IPS-18c (cell line): ENCODE results near the gene ITGAD.

Experiments
- H3K4me3 ChIP-seq: 2 replicates; pipeline ENCODE4 v1.7.0; 2013; ENCODE audit warnings: low read depth, mild to moderate bottlenecking, low read length, moderate library complexity; ENCODE audit not compliant: insufficient read depth
- H3K9me3 ChIP-seq: one replicate; pipeline ENCODE4 v1.6.1; 2013; ENCODE audit warnings: mild to moderate bottlenecking, low read length, moderate library complexity; ENCODE audit not compliant: control insufficient read depth, insufficient read depth

The ITGAD gene

DNA sequence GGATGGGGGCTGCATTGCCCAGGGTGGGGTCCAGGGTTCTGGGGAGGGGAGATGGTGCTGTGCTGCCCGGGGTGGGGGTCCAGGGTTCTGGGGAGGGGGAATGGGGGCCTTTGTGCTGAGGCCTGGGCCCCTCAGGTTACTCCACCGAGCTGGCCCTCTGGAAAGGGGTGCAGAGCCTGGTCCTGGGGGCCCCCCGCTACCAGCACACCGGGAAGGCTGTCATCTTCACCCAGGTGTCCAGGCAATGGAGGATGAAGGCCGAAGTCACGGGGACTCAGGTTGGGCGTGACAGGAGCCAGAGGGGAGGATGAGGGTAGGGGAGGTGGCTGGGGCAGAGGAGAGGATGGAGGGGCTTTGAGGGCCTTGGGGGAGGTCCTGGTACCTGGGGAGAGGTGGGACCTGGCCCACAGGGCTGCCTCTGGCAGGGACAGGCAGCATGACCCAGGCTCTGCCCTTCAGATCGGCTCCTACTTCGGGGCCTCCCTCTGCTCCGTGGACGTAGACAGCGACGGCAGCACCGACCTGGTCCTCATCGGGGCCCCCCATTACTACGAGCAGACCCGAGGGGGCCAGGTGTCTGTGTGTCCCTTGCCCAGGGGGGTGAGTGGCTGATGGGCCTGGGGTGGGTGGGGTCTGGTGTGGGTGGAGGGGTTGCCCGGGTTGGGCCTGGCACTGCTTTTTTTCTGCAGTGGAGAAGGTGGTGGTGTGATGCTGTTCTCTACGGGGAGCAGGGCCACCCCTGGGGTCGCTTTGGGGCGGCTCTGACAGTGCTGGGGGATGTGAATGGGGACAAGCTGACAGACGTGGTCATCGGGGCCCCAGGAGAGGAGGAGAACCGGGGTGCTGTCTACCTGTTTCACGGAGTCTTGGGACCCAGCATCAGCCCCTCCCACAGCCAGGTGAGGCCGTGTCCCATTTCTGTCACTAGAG, 30.4 kb upstream of the ITGAD start:
- Histone ChIP-seq H3K9me3 (no peaks in the 10 kb centered on the region), H3K4me3 (no peak overlapping the region)

DNA sequence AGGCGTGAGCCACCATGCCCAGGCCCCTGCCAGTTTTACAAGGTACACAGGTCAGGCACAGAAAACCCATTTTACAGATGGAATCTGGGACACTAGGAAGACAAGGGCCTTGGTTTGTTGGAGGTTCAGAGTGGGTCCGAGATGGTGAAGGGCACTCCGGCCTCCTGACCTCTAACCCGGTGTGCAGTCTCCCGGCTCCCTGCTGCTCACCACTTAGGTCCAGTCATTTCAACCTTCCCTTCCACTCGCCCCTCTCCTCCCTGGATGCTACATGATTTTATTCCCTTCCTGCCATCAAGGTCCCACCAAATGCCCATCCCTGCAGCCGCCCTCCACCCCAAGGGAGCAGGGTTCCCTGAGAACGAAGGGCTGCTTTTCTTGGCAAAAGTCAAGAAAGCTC, 29.4 kb upstream of the ITGAD start:
- Histone ChIP-seq H3K9me3 (no peaks in the 10 kb centered on the region), H3K4me3 (no peak overlapping the region)

DNA sequence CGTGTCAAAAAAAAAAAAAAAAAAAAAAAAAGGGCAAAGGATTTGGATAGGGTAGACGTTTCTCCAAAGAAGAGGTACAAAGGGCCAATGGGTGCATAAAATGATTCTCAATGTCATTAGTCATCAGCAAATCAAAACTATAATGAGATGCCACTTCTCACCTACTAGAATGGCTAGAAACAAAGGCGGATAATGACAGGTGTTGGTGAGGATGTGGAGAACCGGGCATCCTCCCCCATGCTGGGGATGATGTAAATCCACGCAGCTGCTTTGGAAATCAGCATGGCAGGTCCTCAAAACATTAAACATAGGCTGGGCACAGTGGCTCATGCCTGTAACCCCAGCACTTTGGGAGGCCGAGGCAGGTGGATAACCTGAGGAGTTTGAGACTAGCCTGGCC, 28.7 kb upstream of the ITGAD start:
- H3K4me3 ChIP-seq = no peak overlapping the region

DNA sequence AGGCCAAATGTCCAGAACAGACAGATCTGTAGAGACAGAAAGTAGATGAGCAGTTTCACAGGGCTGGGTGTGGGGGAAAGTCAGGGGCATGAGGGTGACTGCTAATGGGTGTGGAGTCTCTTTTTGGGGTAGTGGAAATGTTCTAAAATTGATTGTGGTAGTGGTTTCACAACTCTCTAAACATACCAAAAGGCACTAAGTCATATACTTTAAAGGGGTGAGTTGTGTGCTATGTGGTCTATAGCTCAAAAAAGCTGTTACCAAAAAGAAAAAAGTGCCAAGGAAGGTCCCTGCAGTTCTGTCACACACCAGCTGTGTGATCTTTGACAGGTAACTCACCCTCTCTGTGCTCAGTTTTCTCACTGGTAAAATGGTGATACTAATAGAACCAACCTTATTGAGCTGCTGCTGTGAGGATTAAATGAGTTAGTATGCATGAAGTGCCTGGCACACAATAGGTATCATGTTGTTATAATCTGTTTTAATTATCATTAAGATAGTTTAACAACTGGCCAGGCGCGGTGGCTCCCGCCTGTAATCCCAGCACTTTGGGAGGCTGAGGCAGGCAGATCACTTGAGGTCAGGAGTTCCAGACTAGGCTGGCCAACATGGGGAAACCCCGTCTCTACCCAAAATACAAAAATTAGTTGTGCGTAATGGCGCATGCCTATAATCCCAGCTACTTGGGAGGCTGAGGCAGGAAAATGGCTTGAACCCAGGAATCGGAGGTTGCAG, 27.8 kb upstream of the ITGAD start:
- Histone ChIP-seq H3K9me3 (no peaks in the 10 kb centered on the region), H3K4me3 (no peak overlapping the region)

More for the DNA sequence above, 28.7 kb upstream of the ITGAD start:
- no peaks in the 10 kb centered on the region for H3K9me3 ChIP-seq

DNA sequence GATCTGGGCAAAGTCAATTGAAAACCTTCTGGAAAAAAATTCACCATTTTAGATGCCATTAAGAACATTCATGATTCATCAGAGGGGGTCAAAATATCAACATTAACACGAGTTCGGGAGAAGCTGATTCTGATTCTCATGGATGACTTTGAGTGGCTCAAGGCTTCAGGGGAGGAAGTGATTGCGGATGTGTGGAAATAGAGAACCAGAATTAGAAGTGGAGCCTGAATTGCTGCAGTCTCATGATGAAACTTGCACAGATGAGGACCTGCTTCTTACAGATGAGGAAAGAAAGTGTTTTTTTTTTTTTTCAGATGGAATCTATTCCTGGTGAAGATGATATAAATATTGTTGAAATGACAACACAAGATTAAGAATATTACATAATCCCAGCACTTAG, 25.3 kb upstream of the ITGAD start:
- Histone ChIP-seq H3K4me3 (no peak overlapping the region), H3K9me3 (no peaks in the 10 kb centered on the region)

DNA sequence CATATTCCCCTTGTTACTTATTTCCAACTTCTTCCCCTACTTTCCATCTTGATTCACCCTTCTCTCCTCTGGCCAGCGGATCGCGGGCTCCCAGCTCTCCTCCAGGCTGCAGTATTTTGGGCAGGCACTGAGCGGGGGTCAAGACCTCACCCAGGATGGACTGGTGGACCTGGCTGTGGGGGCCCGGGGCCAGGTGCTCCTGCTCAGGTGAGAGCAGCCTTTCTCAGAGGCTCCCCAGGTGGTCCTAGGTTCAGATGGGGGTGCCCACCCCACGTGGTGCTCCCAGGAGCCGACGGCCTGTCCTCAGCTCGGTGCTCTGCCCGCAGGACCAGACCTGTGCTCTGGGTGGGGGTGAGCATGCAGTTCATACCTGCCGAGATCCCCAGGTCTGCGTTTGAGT, 22.1 kb upstream of the ITGAD start:
- no peak overlapping the region for H3K4me3 ChIP-seq
- H3K9me3 ChIP-seq = no peaks in the 10 kb centered on the region

DNA sequence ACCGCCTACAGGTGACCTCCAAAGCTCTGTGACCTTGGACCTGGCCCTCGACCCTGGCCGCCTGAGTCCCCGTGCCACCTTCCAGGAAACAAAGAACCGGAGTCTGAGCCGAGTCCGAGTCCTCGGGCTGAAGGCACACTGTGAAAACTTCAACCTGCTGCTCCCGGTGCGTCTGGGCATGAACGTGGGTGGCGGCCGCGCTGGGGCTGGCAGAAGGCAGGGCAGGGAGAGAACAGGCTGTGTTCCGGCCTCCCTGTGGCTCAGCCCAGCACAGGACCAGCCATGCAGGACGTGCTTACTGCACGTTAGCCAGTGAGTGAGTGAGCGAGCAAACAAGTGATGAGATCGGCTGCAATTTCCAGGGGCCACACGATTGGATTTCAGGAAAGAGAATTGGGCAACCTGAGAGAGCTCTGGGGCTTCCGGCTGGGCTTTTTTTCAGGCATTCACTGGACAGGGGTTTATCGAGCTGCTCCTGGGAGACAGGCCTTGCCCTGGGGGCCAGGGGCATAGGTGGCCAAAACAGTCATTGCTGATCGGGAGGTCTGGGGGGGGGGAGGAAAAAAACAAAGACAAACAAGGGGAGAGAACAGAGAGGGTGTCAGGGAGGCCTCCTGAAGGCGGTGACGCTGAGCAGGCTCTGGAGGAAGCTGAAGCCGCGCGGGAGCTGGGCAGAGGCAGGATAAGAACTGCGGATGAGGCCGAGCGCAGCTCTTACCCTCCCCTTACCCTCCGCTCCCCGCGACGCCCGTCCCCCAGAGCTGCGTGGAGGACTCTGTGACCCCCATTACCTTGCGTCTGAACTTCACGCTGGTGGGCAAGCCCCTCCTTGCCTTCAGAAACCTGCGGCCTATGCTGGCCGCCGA, 21.3 kb upstream of the ITGAD start:
- H3K9me3 ChIP-seq = no peaks in the 10 kb centered on the region
- H3K4me3 ChIP-seq = no peak overlapping the region

DNA sequence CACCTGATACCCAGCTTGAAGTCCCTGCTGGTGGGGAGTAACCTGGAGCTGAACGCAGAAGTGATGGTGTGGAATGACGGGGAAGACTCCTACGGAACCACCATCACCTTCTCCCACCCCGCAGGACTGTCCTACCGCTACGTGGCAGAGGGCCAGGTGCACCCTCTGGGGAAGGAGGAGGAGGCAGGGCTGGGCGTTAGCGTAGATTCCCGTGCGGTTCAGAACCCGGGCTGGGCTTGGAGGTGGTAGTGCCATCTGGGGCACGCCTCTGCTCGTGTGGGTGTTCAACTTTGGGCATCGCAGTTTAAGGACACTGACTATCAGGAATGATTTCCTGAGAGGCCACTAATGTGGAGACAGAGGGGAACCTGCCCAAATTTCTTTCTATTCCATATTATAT, 19.9 kb upstream of the ITGAD start:
- Histone ChIP-seq H3K4me3 (no peak overlapping the region), H3K9me3 (no peaks in the 10 kb centered on the region)

DNA sequence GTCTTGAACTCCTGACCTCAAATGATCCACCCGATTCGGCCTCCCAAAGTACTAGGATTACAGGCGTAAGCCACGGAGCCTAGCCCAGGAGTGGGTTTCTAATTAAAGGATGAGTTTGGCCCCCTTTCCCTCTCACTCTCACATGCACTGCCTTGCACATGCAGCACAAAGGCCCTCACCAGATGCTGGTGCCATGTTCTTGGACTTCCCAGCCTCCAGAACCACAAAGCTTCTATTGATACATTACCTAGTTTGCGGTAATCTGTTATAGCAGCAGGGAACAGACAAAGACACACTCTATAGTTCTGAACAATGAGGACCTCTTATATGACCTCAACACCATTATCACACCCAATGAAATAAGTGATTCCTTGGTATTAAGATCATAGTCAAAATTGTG, 17.9 kb upstream of the ITGAD start:
- Histone ChIP-seq H3K9me3 (no peaks in the 10 kb centered on the region), H3K4me3 (no peak overlapping the region)

DNA sequence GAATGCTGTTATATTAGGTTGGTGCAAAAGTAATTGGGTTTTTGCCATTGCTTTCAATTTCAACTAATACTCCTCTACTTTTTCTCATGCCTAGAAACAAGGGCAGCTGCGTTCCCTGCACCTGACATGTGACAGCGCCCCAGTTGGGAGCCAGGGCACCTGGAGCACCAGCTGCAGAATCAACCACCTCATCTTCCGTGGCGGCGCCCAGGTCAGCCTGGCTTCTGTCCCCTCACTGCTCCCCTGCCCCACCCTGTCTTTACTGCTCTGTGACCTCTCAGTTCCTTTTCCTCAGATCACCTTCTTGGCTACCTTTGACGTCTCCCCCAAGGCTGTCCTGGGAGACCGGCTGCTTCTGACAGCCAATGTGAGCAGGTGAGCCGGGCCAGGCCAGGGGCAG, 16.4 kb upstream of the ITGAD start:
- no peaks in the 10 kb centered on the region for H3K9me3 ChIP-seq

DNA sequence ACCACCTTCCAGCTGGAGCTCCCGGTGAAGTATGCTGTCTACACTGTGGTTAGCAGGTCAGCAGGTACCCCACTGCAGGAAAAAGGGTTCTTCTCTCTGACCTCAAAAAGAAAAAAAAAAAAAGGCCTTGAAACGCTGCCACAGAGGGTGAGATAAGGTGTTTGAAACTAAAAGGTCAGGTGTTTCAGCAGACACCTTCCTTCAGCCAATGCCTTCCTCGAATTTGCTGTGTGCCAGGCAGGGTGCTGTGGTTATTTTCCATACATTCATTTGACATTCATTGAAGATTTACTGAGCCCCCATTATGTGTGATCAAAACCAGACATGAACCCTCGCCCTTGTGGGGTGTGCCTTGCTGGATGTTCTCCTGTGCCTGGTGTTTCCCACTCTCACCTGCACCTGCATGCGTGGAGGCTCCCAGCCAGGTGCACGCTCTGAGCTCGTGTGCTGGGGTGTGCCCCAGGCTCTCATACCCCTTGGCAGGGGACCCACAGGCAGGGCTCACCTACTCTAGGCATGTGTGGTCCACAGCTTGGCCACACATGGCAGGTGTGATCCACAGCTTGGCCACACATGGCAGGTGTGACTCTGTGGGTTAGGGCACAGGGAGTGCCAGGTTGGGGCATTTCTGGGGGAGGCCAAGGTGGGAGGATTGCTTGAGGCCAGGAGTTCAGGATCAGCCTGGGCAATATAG, 15.8 kb upstream of the ITGAD start:
- Histone ChIP-seq H3K4me3 (no peak overlapping the region), H3K9me3 (no peaks in the 10 kb centered on the region)

More for the DNA sequence above, 16.4 kb upstream of the ITGAD start:
- H3K4me3 ChIP-seq = no peak overlapping the region

DNA sequence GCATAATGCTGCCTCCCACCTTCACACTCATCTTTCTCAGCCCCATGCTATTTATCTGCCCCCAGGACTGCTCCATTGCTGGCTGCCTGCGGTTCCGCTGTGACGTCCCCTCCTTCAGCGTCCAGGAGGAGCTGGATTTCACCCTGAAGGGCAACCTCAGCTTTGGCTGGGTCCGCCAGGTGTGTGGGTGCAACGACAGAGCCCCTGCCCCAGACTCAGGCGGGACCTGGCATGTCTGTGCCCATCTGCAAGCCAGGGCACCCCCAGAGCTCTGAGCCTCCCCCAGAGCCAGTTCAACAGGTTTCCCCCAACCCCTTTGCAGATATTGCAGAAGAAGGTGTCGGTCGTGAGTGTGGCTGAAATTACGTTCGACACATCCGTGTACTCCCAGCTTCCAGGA, 12.9 kb upstream of the ITGAD start:
- Histone ChIP-seq H3K4me3 (no peak overlapping the region), H3K9me3 (no peaks in the 10 kb centered on the region)

DNA sequence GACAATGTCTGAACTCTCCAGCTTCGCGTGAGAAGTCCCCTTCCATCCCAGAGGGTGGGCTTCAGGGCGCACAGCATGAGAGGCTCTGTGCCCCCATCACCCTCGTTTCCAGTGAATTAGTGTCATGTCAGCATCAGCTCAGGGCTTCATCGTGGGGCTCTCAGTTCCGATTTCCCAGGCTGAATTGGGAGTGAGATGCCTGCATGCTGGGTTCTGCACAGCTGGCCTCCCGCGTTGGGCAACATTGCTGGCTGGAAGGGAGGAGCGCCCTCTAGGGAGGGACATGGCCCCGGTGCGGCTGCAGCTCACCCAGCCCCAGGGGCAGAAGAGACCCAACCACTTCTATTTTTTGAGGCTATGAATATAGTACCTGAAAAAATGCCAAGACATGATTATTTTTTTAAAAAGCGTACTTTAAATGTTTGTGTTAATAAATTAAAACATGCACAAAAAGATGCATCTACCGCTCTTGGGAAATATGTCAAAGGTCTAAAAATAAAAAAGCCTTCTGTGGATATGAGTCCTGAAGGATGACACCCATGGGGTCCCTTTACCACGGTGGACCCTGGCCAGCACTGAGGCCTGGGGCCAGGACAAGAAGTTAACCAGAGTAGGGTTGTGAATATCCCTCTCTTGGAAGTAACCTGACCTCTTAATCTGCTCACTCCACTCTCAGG, 10.5 kb upstream of the ITGAD start:
- no peaks in the 10 kb centered on the region for H3K9me3 ChIP-seq
- no peak overlapping the region for H3K4me3 ChIP-seq

DNA sequence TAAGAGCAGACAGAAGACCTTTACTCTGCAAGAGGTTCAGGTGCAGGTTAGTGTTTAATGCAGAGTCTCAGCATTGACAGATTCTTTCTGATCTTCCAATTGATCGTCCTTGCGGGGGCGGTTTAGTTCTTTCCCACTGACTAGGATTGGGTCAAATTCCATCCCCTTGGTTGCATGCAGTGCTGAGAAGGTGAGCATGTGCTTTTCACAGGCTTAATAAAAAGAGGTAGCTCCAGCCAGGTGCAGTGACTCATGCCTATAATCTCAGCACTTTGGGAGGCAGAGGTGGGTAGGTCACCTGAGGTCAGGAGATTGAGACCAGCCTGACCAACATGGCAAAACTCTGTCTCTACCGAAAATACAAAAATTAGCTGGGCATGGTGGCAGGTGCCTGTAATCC, 7.5 kb upstream of the ITGAD start:
- no peak overlapping the region for H3K4me3 ChIP-seq
- no peaks in the 10 kb centered on the region for H3K9me3 ChIP-seq

DNA sequence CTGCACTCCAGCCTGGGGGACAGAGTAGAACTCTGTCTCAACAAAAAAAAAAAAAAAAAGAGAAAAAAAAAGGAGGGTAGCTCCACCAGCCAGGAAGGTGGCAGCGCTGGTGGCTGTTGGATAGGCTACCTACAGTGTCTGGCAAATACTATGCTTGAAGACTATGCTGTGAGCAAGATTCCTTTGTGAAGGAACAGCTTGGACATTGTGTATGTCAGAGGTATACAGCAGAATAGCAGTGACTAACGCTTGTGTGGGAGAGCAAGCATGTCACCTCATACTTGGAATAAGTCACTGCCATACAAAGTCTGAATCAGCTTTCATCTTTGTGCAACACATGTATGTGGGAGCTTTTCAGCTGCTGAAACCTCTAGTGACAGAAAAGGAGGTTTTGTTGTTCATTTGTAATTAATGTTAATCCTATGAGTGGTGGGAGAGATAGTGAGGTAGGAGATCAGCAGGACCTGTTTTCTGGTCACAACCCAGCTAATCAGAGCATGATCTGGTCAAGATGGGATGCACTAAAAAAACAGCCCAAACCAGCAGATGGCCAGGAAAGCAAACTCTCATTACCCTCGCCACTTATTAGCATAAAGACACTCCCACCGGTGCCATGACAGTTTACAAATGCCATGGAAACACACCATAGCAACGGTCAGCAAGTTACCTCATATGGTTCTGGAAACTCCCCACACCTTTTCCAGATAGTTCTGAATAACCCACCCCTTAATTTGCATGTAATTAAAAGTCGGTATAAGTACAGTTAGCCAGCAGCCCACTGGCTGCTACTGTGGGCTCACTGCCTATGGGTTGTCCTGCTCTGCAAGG, 6.8 kb upstream of the ITGAD start:
- no peaks in the 10 kb centered on the region for H3K9me3 ChIP-seq

DNA sequence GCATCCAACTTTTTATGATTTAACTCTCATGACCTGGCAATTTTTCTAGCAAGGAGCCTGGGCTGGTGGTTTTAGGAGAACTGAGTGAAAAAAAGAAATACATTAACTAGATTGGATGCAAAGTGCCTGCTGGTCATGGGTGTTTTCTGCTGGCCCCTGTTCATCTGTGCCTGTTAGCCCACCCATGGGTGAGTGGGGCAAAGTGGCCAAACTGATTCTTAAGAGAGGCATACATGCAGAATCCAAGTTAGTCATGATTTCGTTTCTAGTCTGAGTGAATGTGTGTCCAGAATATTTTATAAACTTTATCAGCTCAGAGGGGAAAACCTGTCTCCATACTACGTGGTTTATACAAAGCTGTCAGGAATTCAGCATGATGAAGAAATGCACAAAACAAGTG, 4.6 kb upstream of the ITGAD start:
- Histone ChIP-seq H3K4me3 (no peak overlapping the region), H3K9me3 (no peaks in the 10 kb centered on the region)

More for the DNA sequence above, 6.8 kb upstream of the ITGAD start:
- no peak overlapping the region for H3K4me3 ChIP-seq
